ENCODE data around the gene CTDP1.

The CTDP1 gene

GRCh38 chr18:79643054-79643984 lies 36.3 kb upstream of the CTDP1 start:
- H3K4me3 ChIP-seq (ENCODE audit: low read depth, low read length), result no peak overlapping the region

- H3K4me3 ChIP-seq (ENCODE audit: low read depth, low read length), result no peak overlapping the region
Observed at GRCh38 chr18:79644006-79644665, 35.5 kb upstream of the CTDP1 start.

- H3K4me3 ChIP-seq (ENCODE audit: low read depth, low read length), result no peak overlapping the region
Observed at GRCh38 chr18:79644666-79645057, 34.9 kb upstream of the CTDP1 start.

- no peak overlapping the region for H3K4me3 ChIP-seq (ENCODE audit: low read depth, low read length)
Observed at GRCh38 chr18:79645291-79645983, 34.2 kb upstream of the CTDP1 start.

GRCh38 chr18:79647307-79647706 lies 32.3 kb upstream of the CTDP1 start:
- H3K4me3 ChIP-seq (ENCODE audit: low read depth, low read length), result no peak overlapping the region

- no peak overlapping the region for H3K4me3 ChIP-seq (ENCODE audit: low read depth, low read length)
Observed at GRCh38 chr18:79650959-79651358, 28.6 kb upstream of the CTDP1 start.

GRCh38 chr18:79657342-79657996 lies 22.1 kb upstream of the CTDP1 start:
- H3K4me3 ChIP-seq (ENCODE audit: low read depth, low read length), result no peak overlapping the region

GRCh38 chr18:79658366-79658765 lies 21.2 kb upstream of the CTDP1 start:
- no peak overlapping the region for H3K4me3 ChIP-seq (ENCODE audit: low read depth, low read length)

- no peak overlapping the region for H3K4me3 ChIP-seq (ENCODE audit: low read depth, low read length)
Observed at GRCh38 chr18:79659733-79660132, 19.9 kb upstream of the CTDP1 start.

- H3K4me3 ChIP-seq (ENCODE audit: low read depth, low read length), result no peak overlapping the region
Observed at GRCh38 chr18:79662034-79662433, 17.6 kb upstream of the CTDP1 start.

GRCh38 chr18:79662439-79662838 lies 17.2 kb upstream of the CTDP1 start:
- H3K4me3 ChIP-seq (ENCODE audit: low read depth, low read length), result no peak overlapping the region

GRCh38 chr18:79664525-79665125 lies 15.0 kb upstream of the CTDP1 start:
- no peak overlapping the region for H3K4me3 ChIP-seq (ENCODE audit: low read depth, low read length)

- no peak overlapping the region for H3K4me3 ChIP-seq (ENCODE audit: low read depth, low read length)
Observed at GRCh38 chr18:79668203-79668602, 11.4 kb upstream of the CTDP1 start.

GRCh38 chr18:79672490-79673276 lies 6.9 kb upstream of the CTDP1 start:
- no peak overlapping the region for H3K4me3 ChIP-seq (ENCODE audit: low read depth, low read length)

- no peak overlapping the region for H3K4me3 ChIP-seq (ENCODE audit: low read depth, low read length)
Observed at GRCh38 chr18:79677221-79677620, 2.4 kb upstream of the CTDP1 start.

- no peak overlapping the region for H3K4me3 ChIP-seq (ENCODE audit: low read depth, low read length)
Observed at GRCh38 chr18:79677840-79678239, 1.8 kb upstream of the CTDP1 start.

- H3K4me3 ChIP-seq (ENCODE audit: low read depth, low read length), result peak overlapping the region; percentile 93
Observed at GRCh38 chr18:79678665-79679551, 695 bp upstream of the CTDP1 start.

- H3K4me3 ChIP-seq (ENCODE audit: low read depth, low read length), result peak overlapping the region; percentile 93
Observed at GRCh38 chr18:79680100-79680879, 687 bp downstream of the CTDP1 start.

All from iPS-11a (cell line).